ENCODE results near the gene OSBPL1A.

DNA sequence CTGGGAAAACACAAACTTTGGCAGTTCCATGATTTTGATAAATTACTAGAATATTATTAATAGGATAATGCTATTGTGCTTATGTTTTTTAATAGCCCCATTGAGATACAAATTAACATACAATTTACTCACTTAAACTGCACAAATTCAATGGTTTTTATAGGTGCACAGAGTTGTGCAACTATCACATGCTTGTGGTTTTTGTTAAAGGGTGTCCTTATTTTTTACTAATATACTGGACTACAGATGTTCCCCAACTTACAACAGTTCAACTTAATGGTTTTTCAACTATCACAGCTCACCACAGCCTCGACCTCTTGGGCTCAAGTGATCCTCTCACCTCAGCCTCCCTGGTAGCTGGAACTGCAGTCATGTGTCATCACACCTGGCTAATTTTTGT lies 76.6 kb downstream of the OSBPL1A start:
- TF ChIP-seq SIN3A (IDR thresholded peaks at IDR 0.05; ENCODE audit: borderline replicate concordance, insufficient read depth, low read length), result no peak
- no peak for TF ChIP-seq FOXP2 (optimal IDR thresholded peaks at IDR 0.05; ENCODE audit: borderline replicate concordance, extremely low read depth, extremely low read length, insufficient read depth)
- TF ChIP-seq REST (IDR thresholded peaks at IDR 0.05; ENCODE audit: insufficient read depth in 1 of 2, low read depth in 2 of 2, low read length in 2 of 2), result no peak
- no peak for TF ChIP-seq POLR2AphosphoS5 (IDR thresholded peaks at IDR 0.05; ENCODE audit: low read depth, low read length)
- no peak for TF ChIP-seq TAF1 (IDR thresholded peaks at IDR 0.05; ENCODE audit: borderline replicate concordance, insufficient read depth, low read length)

Data from PFSK-1 (cell line).